HCT116 (cell line): ENCODE results near the gene KIF5A.

Experiments
- ATF3 ChIP-seq: IDR thresholded peaks from 2 replicates; pipeline ENCODE4 v1.6.1; 2012
- EZH2 ChIP-seq: fragments of 200-600 bp; sonication (generic); IDR thresholded peaks from 2 replicates; pipeline ENCODE4 v1.6.1; 2017; ENCODE audit warnings: antibody characterized with exemption, mixed run types
- POLR2A ChIP-seq: IDR thresholded peaks from 2 replicates; pipeline ENCODE4 v1.7.0; 2011; ENCODE audit warnings: borderline replicate concordance; ENCODE audit not compliant: insufficient read depth, insufficient read length; ENCODE audit errors: extremely low read depth
- RAD21 ChIP-seq: IDR thresholded peaks from 2 replicates; pipeline ENCODE4 v1.6.1; 2012; ENCODE audit warnings: low read depth, mild to moderate bottlenecking
- SP1 ChIP-seq: IDR thresholded peaks from 2 replicates; pipeline ENCODE4 v1.6.1; 2012; ENCODE audit warnings: low read depth
- SRF ChIP-seq: IDR thresholded peaks from 2 replicates; pipeline ENCODE4 v1.6.1; 2012; ENCODE audit warnings: low read depth
- TCF7L2 ChIP-seq: IDR thresholded peaks from 2 replicates; pipeline ENCODE4 v1.7.0; 2011; ENCODE audit warnings: borderline replicate concordance, inconsistent platforms; ENCODE audit not compliant: insufficient read depth, insufficient read length; ENCODE audit errors: extremely low read depth
- TF ChIP-seq, protein P1 (sequence below), 3 experiments: fragments of 200-600 bp in 1 of 3; sonication (generic) in 1 of 3; IDR thresholded peaks in 2 of 3; conservative IDR thresholded peaks in 1 of 3; 2 replicates each; pipeline ENCODE4 v1.5.1; 2012 to 2017; ENCODE audit warnings: low read depth in 2 of 3, low read length in 2 of 3, antibody characterized with exemption in 1 of 3, borderline replicate concordance in 1 of 3, control low read depth in 1 of 3, mild to moderate bottlenecking in 1 of 3, mixed read lengths in 1 of 3, mixed run types in 1 of 3, moderate library complexity in 1 of 3; ENCODE audit not compliant: insufficient read depth in 1 of 3

GRCh38 chr12:57523706-57524614 lies 25.9 kb upstream of the KIF5A start:
- TF ChIP-seq POLR2A (no peak), TCF7L2 (no peak), ATF3 (no peak), SRF (no peak), RAD21 (no peak), EZH2 (no peak), SP1 (no peak)
- TF ChIP-seq, protein P1, sequence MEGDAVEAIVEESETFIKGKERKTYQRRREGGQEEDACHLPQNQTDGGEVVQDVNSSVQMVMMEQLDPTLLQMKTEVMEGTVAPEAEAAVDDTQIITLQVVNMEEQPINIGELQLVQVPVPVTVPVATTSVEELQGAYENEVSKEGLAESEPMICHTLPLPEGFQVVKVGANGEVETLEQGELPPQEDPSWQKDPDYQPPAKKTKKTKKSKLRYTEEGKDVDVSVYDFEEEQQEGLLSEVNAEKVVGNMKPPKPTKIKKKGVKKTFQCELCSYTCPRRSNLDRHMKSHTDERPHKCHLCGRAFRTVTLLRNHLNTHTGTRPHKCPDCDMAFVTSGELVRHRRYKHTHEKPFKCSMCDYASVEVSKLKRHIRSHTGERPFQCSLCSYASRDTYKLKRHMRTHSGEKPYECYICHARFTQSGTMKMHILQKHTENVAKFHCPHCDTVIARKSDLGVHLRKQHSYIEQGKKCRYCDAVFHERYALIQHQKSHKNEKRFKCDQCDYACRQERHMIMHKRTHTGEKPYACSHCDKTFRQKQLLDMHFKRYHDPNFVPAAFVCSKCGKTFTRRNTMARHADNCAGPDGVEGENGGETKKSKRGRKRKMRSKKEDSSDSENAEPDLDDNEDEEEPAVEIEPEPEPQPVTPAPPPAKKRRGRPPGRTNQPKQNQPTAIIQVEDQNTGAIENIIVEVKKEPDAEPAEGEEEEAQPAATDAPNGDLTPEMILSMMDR (IDR thresholded peaks at IDR 0.05 in 2 of 3, conservative IDR thresholded peaks at IDR 0.05 in 1 of 3; ENCODE audit: borderline replicate concordance in 1 of 3, insufficient read depth in 1 of 3, low read depth in 2 of 3, low read length in 2 of 3), result no peak
